NCI-H1417 (cell line): ENCODE results near the gene ARL13B.
"Not testable (repeated sequence)": the region's sequence is repeated elsewhere in the genome, so short reads cannot be mapped to it uniquely, and the experiment has no call there.

Experiments used
- DNase-seq, 3 experiments: peaks; one replicate each; lab custom pipeline; 2025; lab: John Stamatoyannopoulos, UW

ARL13B gene

DNA sequence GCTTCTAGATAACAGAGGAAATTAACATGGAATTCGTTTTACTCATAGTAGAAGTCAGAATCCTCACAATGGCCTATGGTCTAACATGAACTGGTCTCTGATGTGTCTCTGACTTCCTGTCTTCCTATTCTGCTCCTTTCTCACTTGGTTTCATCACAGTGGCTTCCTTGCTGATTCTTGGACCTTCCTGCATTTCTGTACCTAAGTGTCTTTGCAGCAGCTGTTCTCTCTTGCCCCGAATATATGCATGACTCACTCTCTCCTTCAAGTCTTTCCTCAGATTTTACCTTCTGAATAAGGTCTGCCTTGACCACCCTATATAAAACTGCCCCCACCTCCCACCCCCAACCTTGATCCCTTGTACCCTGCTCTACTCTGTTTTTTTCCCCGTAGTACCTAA, 14.1 kb downstream of the ARL13B start:
- DNase-seq, result no peak

DNA sequence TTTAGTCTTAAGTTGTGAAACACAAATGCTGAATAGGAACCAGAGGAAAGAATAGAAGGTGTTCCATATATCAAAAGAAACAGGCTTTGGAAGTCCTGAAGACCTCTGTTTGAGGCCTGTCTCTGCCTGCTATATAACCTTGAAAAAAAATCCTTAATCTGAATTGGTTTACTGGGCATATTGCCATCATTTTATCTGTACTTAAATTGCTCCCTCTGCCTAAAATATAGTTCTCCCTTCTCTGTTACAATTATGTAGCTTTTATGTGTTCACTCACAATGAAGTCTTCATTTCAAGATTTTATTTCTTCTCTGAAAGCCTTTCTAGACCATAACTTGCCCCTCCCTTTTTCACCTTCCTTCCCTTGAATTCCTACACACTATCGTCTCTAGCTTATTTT, 21.2 kb downstream of the ARL13B start:
- DNase-seq, result no peak

DNA sequence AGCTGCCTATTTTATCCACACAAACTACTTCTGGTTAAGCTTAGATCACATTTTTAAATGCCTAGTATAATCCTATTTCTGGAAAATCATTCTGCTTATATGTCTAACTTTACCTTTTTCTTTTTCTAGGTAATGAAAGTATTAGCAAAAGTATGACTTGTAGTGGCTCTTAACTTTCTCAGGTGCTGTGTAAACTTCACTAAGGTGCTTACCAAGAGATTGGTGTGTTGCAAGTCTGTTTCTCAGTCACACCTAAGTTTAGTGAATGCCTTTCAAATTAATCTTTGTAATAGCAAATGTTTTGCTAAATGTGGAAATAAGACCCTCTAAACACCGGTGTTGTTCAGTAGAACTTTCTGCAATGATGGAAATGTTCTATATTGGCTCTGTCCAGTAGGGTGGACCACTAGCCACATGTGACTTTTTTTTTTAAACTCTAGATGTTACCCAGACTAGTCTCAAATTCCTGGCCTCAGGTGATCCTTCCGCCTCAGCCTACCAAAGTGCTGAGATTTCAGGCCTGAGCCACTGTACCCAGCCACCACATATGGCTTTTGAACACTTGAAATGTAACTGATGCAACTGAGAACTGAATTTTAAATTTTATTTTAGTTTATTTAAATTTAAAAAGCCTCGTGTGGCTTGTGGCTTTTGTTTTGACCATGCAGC, 22.0 kb downstream of the ARL13B start:
- DNase-seq, result no peak

DNA sequence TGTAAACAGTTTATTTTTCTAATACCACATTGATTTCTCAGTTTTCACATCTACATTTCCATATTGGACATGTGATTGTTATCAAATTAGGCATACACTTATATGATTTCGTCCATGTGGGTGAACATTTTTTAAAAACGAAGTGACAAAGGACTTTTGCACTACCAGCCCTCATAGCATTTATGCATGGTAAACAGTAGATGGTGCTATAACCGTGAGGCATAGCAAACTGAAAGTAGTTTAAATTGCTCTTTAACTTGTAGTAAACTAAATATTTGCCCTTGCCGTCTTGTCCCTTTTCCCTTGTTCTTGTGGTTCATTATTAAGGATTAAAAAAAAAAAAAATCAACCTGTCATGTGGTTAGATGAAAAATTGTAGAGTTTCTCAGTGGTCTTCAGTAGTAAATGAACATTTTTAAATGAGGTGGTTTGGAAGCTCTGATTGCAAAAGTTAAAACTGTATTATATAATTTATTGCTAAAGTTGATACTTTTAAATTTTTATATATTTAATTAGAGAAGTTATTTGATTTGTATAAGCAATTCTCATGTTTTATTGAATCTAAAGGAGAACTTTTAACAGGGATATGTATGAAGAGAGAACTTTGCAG, 24.5 kb downstream of the ARL13B start:
- DNase-seq, result peak in 1 of 3 experiments; percentile 61

DNA sequence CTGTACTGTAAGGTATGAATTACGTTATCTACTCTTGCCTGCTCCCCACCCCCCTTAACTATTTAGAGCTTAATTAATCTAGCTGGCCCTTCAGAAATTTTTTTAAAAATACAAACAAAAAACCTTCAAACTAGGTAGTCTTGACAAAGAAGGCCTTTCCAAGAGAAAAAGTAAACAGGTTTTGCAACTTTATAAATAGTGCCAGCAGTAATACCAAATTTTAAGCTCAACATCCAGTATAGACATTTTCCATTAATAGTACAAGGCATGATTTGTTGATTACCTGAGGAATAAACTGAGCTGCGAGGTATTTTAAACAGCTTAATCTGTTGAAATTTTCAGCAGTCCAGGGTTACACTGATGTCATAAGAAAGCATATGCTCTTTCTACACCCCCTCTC, 28.3 kb downstream of the ARL13B start:
- no peak for DNase-seq

DNA sequence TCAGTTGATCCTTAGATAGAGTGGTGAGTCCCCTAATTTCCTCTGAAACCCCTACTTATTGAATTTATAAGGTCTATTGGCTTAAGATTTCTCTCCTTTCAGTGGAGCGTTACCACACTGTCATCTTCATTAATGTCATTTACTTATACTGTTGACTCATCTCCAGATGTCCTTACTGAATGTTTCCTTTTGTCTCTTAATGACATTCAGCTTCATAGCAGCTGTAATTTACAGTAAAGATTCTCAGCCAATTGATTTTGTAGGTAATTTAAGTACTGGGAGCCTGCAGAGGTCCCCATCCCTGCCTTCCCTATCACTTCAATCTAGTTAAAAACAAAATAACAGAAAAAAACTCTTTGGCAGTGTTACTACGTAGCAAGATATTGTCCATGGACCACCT, 29.7 kb downstream of the ARL13B start:
- DNase-seq, result peak in 1 of 3 experiments; percentile 49

DNA sequence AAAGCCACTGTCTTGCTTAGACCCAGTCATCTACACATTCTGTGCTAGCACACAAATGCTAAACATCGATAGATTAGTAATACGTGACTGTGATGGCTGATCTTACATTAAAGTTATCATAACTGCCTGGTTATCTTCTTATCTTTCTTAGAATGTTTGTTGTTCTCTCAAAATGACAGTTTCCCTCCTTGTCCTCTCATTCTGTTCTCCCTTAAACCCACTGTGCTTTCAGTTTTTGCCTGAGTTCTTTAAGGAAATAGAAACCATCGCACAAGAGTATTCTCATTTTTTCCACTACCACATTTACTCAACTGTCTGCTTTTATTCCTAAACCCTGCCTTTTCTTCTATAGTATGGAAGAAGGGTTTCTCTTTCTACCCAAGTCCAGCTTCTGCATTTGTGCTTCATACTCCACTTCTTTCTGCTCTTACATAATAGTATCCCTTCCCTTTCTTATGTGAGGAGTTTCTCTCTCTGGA, 31.3 kb downstream of the ARL13B start:
- no peak for DNase-seq

DNA sequence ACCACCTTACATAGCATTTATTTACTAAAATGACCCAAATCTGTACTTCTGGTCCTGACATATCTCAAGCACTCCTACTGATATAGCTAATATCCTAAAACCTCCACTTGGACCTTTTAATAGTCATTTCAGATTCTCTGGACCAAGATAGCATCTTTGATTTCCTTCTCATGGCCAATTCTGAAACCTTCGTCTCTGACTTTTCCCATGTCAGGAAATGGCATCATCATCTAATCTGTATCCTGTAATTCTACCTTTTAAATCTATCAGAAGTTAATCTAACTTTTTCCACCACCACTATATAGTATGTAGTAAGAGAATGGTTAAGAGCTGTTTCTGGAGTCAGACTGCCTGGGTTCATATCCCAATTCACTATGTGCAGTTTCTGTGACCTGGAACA, 32.2 kb downstream of the ARL13B start:
- no peak for DNase-seq

DNA sequence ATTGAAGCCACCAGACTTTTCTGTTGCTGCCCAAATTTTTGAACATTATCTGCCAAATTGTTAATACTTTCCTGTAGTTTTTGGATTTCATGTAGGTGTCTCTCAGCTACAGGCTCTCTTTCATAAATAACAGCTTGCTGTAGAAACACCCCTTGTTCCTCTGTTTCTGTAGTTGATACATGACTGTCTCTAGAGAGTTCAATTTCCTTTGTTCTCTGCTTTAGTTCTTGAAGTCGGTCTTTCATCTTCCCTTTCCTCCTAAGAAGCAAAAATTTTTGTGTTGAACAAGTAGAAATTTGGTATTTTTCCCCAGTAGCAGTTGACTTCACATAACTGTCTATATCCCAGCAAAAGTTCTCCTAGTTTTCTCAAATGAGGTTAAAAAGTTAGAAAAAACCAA, 35.1 kb downstream of the ARL13B start:
- no peak for DNase-seq

DNA sequence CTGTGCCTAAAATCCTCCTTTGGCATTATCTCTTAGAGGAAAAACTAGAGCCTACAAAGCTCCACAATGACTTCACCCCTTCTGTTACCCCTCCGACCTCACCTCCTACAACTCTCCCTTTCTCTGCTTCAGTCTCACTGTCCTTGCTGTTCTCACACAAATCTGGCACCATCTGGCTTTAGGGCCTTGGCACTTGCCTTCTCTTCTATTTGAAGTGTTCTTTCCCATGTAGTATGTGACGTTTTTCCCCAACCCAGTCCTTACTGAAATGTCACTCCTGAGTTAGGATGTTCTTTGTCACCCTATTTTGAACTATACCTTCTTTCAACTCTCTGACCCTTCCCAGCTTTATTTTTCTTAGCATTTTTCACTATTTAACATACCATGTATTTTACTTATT, 39.7 kb downstream of the ARL13B start:
- no peak for DNase-seq

DNA sequence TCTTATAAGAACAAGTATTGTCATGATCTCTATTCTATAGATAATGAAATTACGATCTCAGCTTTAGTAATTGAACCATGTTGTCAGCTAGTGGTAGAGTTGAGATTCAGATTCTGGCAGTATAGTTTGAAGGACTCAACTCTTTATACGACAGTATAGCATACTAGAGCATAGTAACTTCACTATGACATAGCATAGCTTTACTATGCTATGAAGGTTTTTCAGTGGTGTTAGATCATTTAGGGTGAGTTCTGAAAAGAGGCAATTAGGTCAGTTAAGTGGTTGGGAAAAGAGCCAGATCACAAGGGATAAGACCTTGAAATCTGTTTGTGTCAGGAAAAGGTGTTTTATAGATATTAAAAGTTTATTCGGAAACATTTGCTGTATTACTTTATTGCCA, 40.3 kb downstream of the ARL13B start:
- DNase-seq, result no peak

DNA sequence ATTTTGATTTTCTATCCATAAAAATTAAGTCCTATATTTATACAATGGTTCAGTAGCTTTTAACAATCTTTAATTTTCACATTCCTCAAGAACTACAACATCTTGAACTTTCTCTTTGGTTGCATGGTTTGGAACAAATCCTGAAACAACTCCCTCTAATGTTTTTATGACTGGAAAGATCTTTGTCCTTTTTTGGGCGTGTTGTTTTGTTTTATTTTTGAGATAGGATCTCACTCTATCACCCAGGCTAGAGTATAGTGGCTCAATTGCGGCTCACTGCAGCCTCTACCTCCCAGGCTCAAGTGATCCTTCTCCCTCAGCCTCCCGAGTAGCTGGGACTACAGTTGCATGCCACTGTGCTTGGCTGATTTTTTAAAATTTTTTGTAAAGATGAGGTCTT, 44.4 kb downstream of the ARL13B start:
- DNase-seq, result no peak

DNA sequence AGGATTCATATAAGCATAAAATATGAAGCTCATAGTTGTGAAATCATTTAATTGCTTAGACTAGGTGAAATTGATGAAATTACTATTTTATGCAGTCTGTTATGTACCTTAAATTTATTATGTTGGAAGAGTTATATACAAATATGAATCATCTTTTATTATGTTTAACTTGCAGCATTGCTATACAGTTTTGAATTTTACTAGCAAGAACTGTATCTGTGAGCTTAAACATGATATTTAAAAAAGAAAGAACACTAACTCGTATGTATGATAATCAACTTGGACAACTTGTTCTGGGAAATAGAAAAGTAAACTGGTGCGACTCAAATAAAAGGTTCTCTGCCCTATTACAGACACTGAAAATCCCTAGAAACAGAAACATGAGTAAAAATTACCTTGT, 46.7 kb downstream of the ARL13B start:
- no peak for DNase-seq

DNA sequence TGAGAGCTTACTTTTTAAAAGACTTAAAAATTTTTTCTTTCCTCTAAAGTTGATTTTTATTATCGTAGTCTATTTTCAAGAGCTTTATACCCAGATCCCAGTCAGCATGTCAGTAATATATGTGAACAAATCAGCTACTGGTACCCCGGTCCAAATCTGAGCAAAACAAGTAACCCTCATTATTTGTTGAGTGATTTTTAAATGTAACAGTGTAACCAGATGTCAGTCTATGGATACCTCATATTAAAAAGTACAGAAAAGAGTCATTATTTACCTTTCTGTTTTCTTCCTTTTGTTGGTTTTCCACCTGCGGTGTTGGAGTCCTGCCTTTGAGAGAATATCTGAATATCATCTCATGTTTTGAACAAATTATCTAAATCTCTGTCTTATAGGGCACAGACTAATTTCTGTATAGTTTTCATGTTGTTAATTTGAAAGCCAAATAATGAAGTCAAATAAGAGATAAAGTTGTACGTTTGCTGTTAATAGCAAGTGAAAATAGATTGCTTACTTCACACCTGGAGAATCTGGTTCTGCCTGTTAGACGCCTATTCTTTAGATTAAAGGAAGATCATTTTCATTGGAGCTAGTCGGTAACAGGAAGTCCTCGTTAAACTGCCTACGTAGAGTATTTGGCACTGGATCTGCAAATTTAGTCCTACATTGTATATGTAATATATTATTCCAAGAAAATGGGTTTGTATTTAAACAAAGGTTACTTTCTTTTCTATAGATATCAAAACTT, 48.3 kb downstream of the ARL13B start, which contains the start of gene STX19:
STX19 (minus strand) TSS at position 505 of the 745 bp plus-strand sequence. CDS start 13,328 bp downstream, outside the sequence.
- DNase-seq, result peak in 2 of 3 experiments; percentile 49 to 90

DNA sequence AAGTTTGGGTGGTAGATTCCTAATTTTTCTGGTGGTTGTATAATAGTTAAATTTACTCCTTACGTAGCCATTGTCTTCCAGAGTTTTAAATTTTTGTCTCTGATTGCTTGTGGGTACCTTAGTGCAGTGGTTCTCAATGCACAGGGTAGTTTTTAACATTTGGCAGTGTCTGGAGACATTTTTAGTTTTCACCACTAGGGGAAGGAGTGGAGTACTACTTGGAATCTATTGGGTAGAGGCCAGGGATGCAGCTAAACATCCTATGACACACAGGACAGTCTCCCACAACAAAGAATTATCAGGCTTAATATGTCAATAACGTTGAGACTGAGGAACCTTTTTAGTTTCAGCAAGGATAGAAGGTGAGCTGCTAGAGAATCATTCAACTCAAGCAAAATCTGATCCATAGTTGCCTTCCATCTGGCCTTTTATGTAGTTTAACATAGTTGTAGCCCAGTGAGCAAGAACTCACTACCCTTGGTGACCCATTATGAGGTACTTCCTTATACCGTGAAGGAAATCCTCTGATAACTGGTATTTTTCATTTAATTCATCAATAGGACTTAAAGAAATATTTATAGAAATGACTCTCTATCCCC, 57.1 kb downstream of the ARL13B start:
- DNase-seq, result peak in 2 of 3 experiments; percentile 5 to 19

DNA sequence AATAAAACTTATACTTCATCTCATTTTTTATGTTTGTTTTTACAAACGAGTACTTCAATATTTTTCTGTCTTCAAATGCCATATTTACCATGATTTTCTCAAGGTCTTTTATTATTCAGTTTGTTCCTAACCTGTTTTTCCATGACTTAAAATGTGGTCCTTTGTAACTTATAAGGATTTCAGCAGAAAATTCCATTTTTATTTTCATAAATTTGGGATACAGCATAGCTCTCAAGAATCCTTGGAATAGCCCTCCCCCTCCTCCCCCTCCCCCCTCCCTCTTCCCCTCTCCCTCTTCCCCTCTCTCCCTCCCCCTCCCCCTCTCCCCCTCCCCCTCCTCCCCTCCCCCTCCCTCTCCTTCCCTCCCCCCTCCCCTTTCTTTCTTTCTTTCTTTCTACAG, 63.3 kb downstream of the ARL13B start:
- DNase-seq, result no peak

DNA sequence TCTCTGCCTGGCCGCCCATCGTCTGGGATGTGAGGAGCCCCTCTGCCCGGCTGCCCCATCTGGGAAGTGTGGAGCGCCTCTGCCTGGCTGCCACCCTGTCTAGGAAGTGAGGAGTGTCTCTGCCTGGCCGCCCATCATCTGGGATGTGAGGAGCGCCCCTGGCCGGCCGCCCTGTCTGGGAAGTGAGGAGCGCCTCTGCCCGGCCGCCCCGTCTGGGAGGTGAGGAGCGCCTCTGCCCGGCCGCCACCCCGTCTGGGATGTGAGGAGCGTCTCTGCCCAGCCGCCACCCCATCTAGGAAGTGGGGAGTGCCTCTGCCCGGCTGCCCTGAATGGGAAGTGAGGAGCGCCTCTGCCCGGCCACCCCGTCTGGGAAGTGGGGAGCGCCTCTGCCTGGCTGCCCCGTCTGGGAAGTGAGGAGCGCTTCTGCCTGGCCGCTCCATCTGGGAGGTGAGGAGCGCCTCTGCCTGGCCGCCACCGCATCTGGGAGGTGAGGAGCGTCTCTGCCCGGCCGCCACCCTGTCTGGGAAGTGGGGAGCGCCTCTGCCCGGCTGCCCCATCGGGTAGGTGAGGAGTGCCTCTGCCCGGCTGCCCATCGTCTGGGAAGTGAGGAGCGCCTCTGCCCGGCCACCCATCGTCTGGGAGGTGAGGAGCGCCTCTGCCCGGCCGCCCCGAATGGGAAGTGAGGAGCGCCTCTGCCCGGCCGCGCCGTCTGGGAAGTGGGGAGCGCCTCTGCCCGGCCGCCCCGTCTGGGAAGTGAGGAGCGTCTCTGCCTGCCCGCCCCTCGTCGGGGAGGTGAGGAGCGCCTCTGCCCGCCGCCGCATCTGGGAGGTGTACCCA, 64.4 kb downstream of the ARL13B start:
- DNase-seq, result not testable (repeated sequence)

DNA sequence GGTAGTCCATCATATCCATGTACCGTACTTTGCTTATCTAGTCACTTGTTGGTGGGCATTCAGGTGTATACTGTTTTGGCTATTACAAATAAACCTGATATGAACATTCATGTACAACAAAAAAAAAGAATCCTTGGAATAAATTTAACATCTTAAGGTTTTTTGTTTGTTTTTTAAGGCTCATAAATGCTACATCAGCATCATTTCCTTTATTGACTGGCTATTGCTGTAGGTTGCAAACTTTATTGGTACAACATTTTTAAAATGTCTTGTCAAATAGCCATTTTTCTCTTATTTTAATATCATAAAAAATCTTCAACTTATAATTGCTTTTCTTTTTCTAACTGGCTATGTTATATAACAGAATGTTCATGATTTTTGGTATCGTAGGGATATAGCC, 66.6 kb downstream of the ARL13B start:
- DNase-seq, result no peak

DNA sequence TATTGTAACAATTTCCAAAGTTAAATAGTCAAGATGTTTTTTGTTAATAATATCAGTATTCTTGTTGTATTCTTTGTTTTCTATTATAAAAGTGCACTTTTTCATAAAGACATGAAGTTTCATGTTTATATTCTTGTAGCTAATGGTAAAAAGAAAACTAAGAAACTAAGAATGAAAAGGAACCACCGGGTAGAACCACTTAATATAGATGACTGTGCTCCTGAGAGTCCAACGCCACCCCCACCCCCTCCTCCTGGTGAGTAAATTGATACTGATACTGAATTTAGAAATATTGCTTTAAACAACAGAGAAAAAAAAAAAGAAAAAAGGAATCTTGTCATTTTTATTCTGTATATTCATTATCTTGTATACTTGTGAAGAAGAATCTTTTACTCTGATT, 69.3 kb downstream of the ARL13B start:
- no peak for DNase-seq

DNA sequence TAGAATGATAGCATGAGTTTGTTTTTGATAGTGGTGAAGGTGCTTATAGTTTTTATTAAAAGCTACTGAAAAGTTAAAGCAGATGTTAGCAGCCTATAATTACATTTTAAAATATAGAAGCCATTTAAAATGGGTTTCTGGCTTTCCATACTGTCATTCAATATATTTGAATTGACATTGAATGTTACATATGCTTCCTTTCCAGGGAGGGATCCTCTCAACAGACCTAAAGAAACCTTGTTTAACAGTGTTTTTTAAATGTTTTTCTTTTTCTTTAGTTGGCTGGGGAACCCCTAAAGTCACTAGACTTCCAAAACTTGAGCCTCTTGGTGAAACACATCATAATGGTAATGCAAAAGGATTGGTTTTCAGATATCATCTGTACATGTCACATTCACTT, 70.6 kb downstream of the ARL13B start:
- no peak for DNase-seq

DNA sequence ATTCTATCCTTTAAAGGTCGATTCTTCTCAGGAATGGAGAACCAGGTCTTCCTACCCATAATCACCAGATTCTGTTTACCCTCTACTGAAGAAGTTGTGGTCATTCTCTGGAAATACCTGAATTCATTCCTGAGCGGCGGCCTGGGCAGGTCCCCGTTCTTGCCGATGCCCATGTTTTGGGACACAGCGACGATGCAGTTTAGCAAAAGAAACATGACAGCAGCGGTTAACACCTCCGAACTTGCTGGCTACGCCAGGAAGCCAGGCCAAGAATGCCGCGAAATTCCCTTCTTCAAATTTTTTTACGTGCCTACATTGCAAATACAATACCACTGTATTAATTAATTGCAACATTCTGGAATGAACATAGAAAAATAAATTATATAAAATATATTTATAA, 81.3 kb downstream of the ARL13B start:
- no peak for DNase-seq
